Neural cell (in vitro differentiated cells): ENCODE measurements around the gene CLK4.

Experiments used
- CTCF ChIP-seq: fragments of 450-650 bp; IDR thresholded peaks from 2 replicates; pipeline ENCODE4 v1.5.1; 2014; ENCODE audit warnings: antibody characterized with exemption, mild to moderate bottlenecking, moderate library complexity; ENCODE audit not compliant: poor library complexity, severe bottlenecking
- EP300 ChIP-seq: fragments of 450-650 bp; conservative IDR thresholded peaks from 2 replicates; pipeline ENCODE4 v1.6.1; 2014; ENCODE audit warnings: antibody characterized with exemption, mild to moderate bottlenecking, moderate library complexity; ENCODE audit not compliant: poor library complexity, severe bottlenecking
- EZH2 ChIP-seq: fragments of 200-600, 300-800 bp; shearing (Covaris generic), sonication (generic); IDR thresholded peaks from 2 replicates; pipeline ENCODE4 v1.6.1; 2014; ENCODE audit warnings: antibody characterized with exemption, low read length, borderline replicate concordance, mild to moderate bottlenecking; ENCODE audit not compliant: insufficient read depth, poor library complexity, severe bottlenecking
- MXI1 ChIP-seq: fragments of 450-650 bp; conservative IDR thresholded peaks from 2 replicates; pipeline ENCODE4 v1.6.1; 2014; ENCODE audit warnings: antibody characterized with exemption, mild to moderate bottlenecking; ENCODE audit not compliant: poor library complexity, severe bottlenecking
- POLR2AphosphoS5 ChIP-seq: IDR thresholded peaks from 2 replicates; pipeline ENCODE4 v1.6.1; 2012

DNA sequence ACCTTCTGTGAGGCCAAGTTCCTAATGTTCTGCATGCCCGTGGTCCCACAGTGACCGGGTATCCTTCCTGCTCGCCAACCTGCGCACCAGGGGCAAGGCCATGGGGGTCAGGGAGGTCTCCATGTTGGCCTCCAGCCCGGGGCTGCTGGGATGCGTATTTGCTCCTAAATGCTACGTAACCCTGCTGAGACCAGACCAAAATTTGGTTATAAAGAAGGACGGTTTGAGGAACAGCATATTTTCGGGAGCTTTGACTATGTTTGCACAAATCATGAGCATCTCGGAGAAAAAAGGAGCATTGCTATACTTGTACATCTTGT is 35.7 kb upstream of the CLK4 start:
- TF ChIP-seq MXI1 = no peak
- no peak for TF ChIP-seq CTCF
- no peak for TF ChIP-seq EP300
- TF ChIP-seq POLR2AphosphoS5 = no peak
- TF ChIP-seq EZH2 = no peak
